ENCODE results near the gene PRDM2.

The PRDM2 gene

GRCh38 chr1:13871413-13871812, 171.4 kb downstream of the PRDM2 start:
- FAIRE-seq = no peak

DNA sequence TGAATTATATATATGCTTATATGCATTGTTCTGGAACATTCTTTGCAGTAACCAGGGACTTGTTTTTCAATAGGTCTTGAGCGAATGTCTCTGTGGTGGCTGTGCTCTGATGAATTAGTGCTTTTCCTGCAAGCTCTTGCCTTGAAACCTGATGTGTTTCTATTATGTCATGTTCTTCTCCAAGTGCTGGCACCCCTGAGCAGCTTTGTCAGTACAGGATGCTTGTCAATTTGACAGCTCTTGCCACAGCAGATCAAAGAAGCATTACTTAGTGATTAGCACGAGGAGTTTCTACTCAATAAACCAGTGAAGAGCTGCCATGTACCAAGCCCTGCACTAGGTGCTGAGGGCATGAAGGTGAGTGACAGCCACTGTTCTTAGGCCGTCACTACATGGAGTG, 171.9 kb downstream of the PRDM2 start:
- FAIRE-seq = no peak

GRCh38 chr1:13873032-13873431, 173.0 kb downstream of the PRDM2 start:
- FAIRE-seq = no peak

Measured in A204.1 (cell line).